ENCODE data around the gene DRD4.

Gene DRD4

GRCh38 chr11:610146-610801, 26.8 kb upstream of the DRD4 start:
- DNase-seq: no peak

- no peak for DNase-seq
Observed at GRCh38 chr11:611001-611996, 25.8 kb upstream of the DRD4 start.

- peak; percentile 67 for DNase-seq
Observed at GRCh38 chr11:612201-612960, 24.7 kb upstream of the DRD4 start.

GRCh38 chr11:612961-613300, 24.1 kb upstream of the DRD4 start:
- no peak for DNase-seq

GRCh38 chr11:613369-613968, 23.6 kb upstream of the DRD4 start:
- DNase-seq: peak; percentile 81

GRCh38 chr11:614021-614622, 22.9 kb upstream of the DRD4 start:
- no peak for DNase-seq

GRCh38 chr11:614623-615503, 22.2 kb upstream of the DRD4 start:
- peak; percentile 25 for DNase-seq

GRCh38 chr11:615504-616319, 21.4 kb upstream of the DRD4 start, which contains the start of gene IRF7:
TSS of gene IRF7 (minus strand) at chr11:615950. CDS start at chr11:615364, 586 bp downstream.
- DNase-seq: peak; percentile 98

GRCh38 chr11:616320-617198, 20.5 kb upstream of the DRD4 start:
- DNase-seq: peak; percentile 40

GRCh38 chr11:617199-617911, 19.7 kb upstream of the DRD4 start:
- no peak for DNase-seq

- no peak for DNase-seq
Observed at GRCh38 chr11:617912-618682, 19.0 kb upstream of the DRD4 start.

GRCh38 chr11:618856-619627, 18.0 kb upstream of the DRD4 start:
- no peak for DNase-seq

GRCh38 chr11:619628-620050, 17.4 kb upstream of the DRD4 start:
- DNase-seq: no peak

GRCh38 chr11:620201-620600, 16.9 kb upstream of the DRD4 start:
- no peak for DNase-seq

GRCh38 chr11:620935-621814, 15.9 kb upstream of the DRD4 start:
- DNase-seq: no peak

GRCh38 chr11:621838-622237, 15.2 kb upstream of the DRD4 start:
- no peak for DNase-seq
